Ovary (tissue), 3 donors: ENCODE measurements around the gene TMEM30B.

ENCODE experiments used
- CTCF ChIP-seq, 3 donors: fragments of 450-650 bp in 2 of 3; fragments of 200-600 bp in 1 of 3; IDR thresholded peaks; one replicate each; pipeline versions ENCODE4 v1.5.1 to v1.8.0; 2016 to 2022; ENCODE audit warnings: antibody characterized with exemption in 3 of 3, mild to moderate bottlenecking in 1 of 3
- POLR2A ChIP-seq: fragments of 450-650 bp; IDR thresholded peaks from one replicate; pipeline ENCODE4 v1.6.1; 2017; ENCODE audit warnings: antibody characterized with exemption, mild to moderate bottlenecking, moderate library complexity
- donor health status: DM: no; HTN: no; CAD: no.

- TF ChIP-seq CTCF (IDR thresholded peaks at IDR 0.05), result no peak
- TF ChIP-seq POLR2A, result no peak
Measured at GRCh38 chr14:61268812-61269211, 12.3 kb downstream of the TMEM30B start.
